Neural cell (in vitro differentiated cells): Measurements from ENCODE around the gene SH2D1A. TPM values are rescaled to one million over a fixed set of nuclear protein-coding genes. Genes with fewer than 3 reads are reported as not detected.
"Not testable (repeated sequence)": the region's sequence is repeated elsewhere in the genome, so short reads cannot be mapped to it uniquely, and the experiment has no call there.

ENCODE experiments used
- H2AFZ ChIP-seq: fragments of 200-600, 300-800 bp; sonication (generic), shearing (Covaris generic); 2 replicates; pipeline ENCODE4 v1.6.0; 2014; ENCODE audit warnings: low read depth, mild to moderate bottlenecking, antibody characterized with exemption, low read length, moderate library complexity
- H3F3A ChIP-seq: fragments of 200-600 bp; shearing (Covaris generic); 2 replicates; pipeline ENCODE4 v1.6.1; 2016; ENCODE audit warnings: mild to moderate bottlenecking, moderate library complexity, mixed read lengths, antibody characterized with exemption, low read length; ENCODE audit not compliant: insufficient read depth, poor library complexity, severe bottlenecking
- H3K27ac ChIP-seq: fragments of 200-600, 300-800 bp; sonication (generic), shearing (Covaris generic); 2 replicates; pipeline ENCODE4 v1.5.1; 2014; ENCODE audit warnings: mild to moderate bottlenecking, low read length, moderate library complexity
- H3K27me3 ChIP-seq: fragments of 300-800, 200-600 bp; sonication (generic), shearing (Covaris generic); 2 replicates; pipeline ENCODE4 v1.6.0; 2014; ENCODE audit warnings: mild to moderate bottlenecking, low read depth, low read length, moderate library complexity; ENCODE audit not compliant: insufficient read depth
- H3K36me3 ChIP-seq: fragments of 300-800, 200-600 bp; sonication (generic), shearing (Covaris generic); 2 replicates; pipeline ENCODE4 v1.5.1; 2014; ENCODE audit warnings: mild to moderate bottlenecking, antibody characterized with exemption, low read length, moderate library complexity; ENCODE audit not compliant: insufficient read depth
- H3K4me2 ChIP-seq: fragments of 300-800, 200-600 bp; sonication (generic), shearing (Covaris generic); 2 replicates; pipeline ENCODE4 v1.6.0; 2014; ENCODE audit warnings: mild to moderate bottlenecking, low read length
- H3K4me3 ChIP-seq: fragments of 300-800, 200-600 bp; sonication (generic), shearing (Covaris generic); 2 replicates; pipeline ENCODE4 v1.5.1; 2014; ENCODE audit warnings: mild to moderate bottlenecking, low read length, moderate library complexity
- H3K79me2 ChIP-seq: fragments of 200-600 bp; shearing (Covaris generic); replicated peaks from 2 replicates; pipeline ENCODE4 v1.6.0; 2014; ENCODE audit warnings: mild to moderate bottlenecking, low read length, moderate library complexity; ENCODE audit not compliant: insufficient read depth
- H3K9ac ChIP-seq: fragments of 300-800, 200-600 bp; sonication (generic), shearing (Covaris generic); 2 replicates; pipeline ENCODE4 v1.6.1; 2016; ENCODE audit warnings: mild to moderate bottlenecking, low read length, mixed read lengths
- H3K9me2 ChIP-seq: fragments of 200-600 bp; shearing (Covaris generic); 2 replicates; pipeline ENCODE4 v1.6.1; 2016; ENCODE audit warnings: mild to moderate bottlenecking, low read length, mixed read lengths; ENCODE audit not compliant: insufficient read depth
- H3K9me3 ChIP-seq: fragments of 200-600, 300-800 bp; sonication (generic), shearing (Covaris generic); 2 replicates; pipeline ENCODE4 v1.6.1; 2016; ENCODE audit warnings: mild to moderate bottlenecking, mixed run types, low read length, moderate library complexity, mixed read lengths
- H4K20me1 ChIP-seq: fragments of 200-600 bp; shearing (Covaris generic); 2 replicates; pipeline ENCODE4 v1.6.1; 2016; ENCODE audit warnings: mild to moderate bottlenecking, mixed run types; ENCODE audit not compliant: insufficient read depth
- EP300 ChIP-seq: fragments of 450-650 bp; conservative IDR thresholded peaks from 2 replicates; pipeline ENCODE4 v1.6.1; 2014; ENCODE audit warnings: antibody characterized with exemption, mild to moderate bottlenecking, moderate library complexity; ENCODE audit not compliant: poor library complexity, severe bottlenecking
- EZH2 ChIP-seq: fragments of 200-600, 300-800 bp; shearing (Covaris generic), sonication (generic); IDR thresholded peaks from 2 replicates; pipeline ENCODE4 v1.6.1; 2014; ENCODE audit warnings: antibody characterized with exemption, low read length, borderline replicate concordance, mild to moderate bottlenecking; ENCODE audit not compliant: insufficient read depth, poor library complexity, severe bottlenecking
- MXI1 ChIP-seq: fragments of 450-650 bp; conservative IDR thresholded peaks from 2 replicates; pipeline ENCODE4 v1.6.1; 2014; ENCODE audit warnings: antibody characterized with exemption, mild to moderate bottlenecking; ENCODE audit not compliant: poor library complexity, severe bottlenecking
- RAD21 ChIP-seq: fragments of 450-650 bp; conservative IDR thresholded peaks from 2 replicates; pipeline ENCODE4 v1.6.1; 2014; ENCODE audit warnings: antibody characterized with exemption, mild to moderate bottlenecking, moderate library complexity
- REST ChIP-seq: IDR thresholded peaks from 2 replicates; pipeline ENCODE4 v1.6.1; 2012; ENCODE audit warnings: borderline replicate concordance
- SMC3 ChIP-seq: fragments of 450-650 bp; conservative IDR thresholded peaks from 2 replicates; pipeline ENCODE4 v1.6.1; 2014; ENCODE audit warnings: antibody characterized with exemption, mild to moderate bottlenecking, moderate library complexity; ENCODE audit not compliant: poor library complexity
- TAF1 ChIP-seq: IDR thresholded peaks from 2 replicates; pipeline ENCODE4 v1.6.1; 2012; ENCODE audit warnings: low read depth
- polyA plus RNA-seq: library from polyadenylated mRNA; depleted of rRNA; stranded (reverse); fragments of >200 nt; gene quantifications from 2 replicates; pipeline ENCODE4 v1.2.3, GENCODE V29; 2014

SH2D1A gene
- polyA plus RNA-seq, 1 donor from 2014 or later, result not detected

GRCh38 chrX:124332481-124333424, 13.6 kb upstream of the SH2D1A start, which contains the start of gene TEX13D:
Gene TEX13D (plus strand): TSS chrX:124332660. CDS start chrX:124332918, 258 bp downstream.
- no peak within 1 kb of the TSS for H2AFZ ChIP-seq

DNA sequence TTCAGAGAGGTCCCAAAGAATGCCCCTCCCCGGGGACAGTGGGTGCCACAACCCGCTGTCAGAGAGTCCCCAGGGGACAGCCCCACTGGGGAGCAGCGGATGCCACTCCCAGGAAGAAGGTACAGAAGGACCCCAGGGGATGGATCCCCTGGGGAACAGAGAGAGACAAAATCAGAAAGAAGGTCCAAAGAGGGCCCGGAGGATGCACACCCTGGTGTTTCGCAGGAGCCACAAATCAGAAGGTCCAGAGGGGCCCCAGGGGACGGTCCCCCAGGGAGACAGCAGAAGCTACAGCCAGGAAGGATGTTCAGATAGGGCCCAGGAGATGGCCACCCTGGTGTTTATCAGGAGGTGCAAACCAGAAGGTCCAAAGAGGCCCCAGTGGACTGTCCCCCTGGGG, 12.5 kb upstream of the SH2D1A start:
- no peaks in the 10 kb centered on the region for H3K79me2 ChIP-seq
- no peaks in the 10 kb centered on the region for H3F3A ChIP-seq
- H3K27me3 ChIP-seq, result no peaks in the 10 kb centered on the region
- no peaks in the 10 kb centered on the region for H3K9me3 ChIP-seq
- H4K20me1 ChIP-seq, result no peaks in the 10 kb centered on the region
- no peaks in the 10 kb centered on the region for H3K36me3 ChIP-seq
- no peak overlapping the region for H3K27ac ChIP-seq
- no peaks in the 10 kb centered on the region for H3K9me2 ChIP-seq
- no peak overlapping the region for H3K4me3 ChIP-seq
- H3K9ac ChIP-seq, result no peak overlapping the region
- no peak overlapping the region for H3K4me2 ChIP-seq
- no peak for TF ChIP-seq RAD21
- TF ChIP-seq SMC3, result no peak
- H2AFZ ChIP-seq, result no peak overlapping the region

More at GRCh38 chrX:124332481-124333424, 13.6 kb upstream of the SH2D1A start, which contains the start of gene TEX13D:
- Histone ChIP-seq H3K9me3 (no peaks in the 10 kb centered on the region), H3K27ac (no peak within 1 kb of the TSS), H3K4me2 (no peak within 1 kb of the TSS), H4K20me1 (no peaks in the 10 kb centered on the region), H3K9ac (no peak within 1 kb of the TSS), H3F3A (no peaks in the 10 kb centered on the region), H3K4me3 (no peak within 1 kb of the TSS), H3K79me2 (no peaks in the 10 kb centered on the region), H3K27me3 (no peaks in the 10 kb centered on the region), H3K9me2 (no peaks in the 10 kb centered on the region), H3K36me3 (no peaks in the 10 kb centered on the region)
- no peak for TF ChIP-seq SMC3
- no peak for TF ChIP-seq REST
- no peak for TF ChIP-seq EP300
- no peak for TF ChIP-seq MXI1
- TF ChIP-seq RAD21, result no peak
- TF ChIP-seq TAF1, result no peak
- no peak for TF ChIP-seq EZH2

DNA sequence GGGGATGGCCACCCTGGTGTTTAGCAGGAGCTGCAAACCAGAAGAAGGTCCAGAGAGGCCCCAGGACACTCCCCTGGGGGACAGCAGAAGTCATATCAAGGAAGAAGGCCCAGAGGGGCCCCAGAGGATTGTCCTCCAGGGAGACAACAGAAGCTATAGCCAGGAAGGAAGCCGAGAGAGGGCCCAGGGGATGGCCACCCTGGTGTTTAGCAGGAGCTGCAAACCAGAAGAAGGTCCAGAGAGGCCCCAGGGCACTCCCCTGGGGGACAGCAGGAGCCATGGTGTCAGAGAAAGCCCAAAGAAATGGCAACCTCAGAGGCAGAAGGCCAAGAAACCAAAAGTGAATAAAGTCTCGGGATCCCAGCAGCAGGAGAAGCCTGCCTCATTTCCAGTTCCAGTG, 11.8 kb upstream of the SH2D1A start:
- not testable (repeated sequence) for H3K79me2 ChIP-seq, H3K36me3 ChIP-seq

More for the DNA sequence above, 11.8 kb upstream of the SH2D1A start:
- not testable (repeated sequence) for H3F3A ChIP-seq, H3K9ac ChIP-seq, H3K9me3 ChIP-seq, H3K4me3 ChIP-seq, H3K4me2 ChIP-seq, H3K9me2 ChIP-seq, H2AFZ ChIP-seq, H3K27me3 ChIP-seq, H4K20me1 ChIP-seq, H3K27ac ChIP-seq
